ENCODE measurements around the gene HSBP1L1.
"Not testable (repeated sequence)": the region's sequence is repeated elsewhere in the genome, so short reads cannot be mapped to it uniquely, and the experiment has no call there.

The HSBP1L1 gene

GRCh38 chr18:79983793-79984192, 19.4 kb downstream of the HSBP1L1 start:
- Histone ChIP-seq H3K9ac (ENCODE audit: low read length in 5 of 5) (no peak overlapping the region), H3K4me3 (ENCODE audit: low read depth in 1 of 5, low read length in 5 of 5) (no peak overlapping the region), H3K36me3 (ENCODE audit: control insufficient read depth in 5 of 5, insufficient read depth in 5 of 5, low read length in 5 of 5) (peaks cover 0 to 22% (median 9%) of the 10 kb centered on the region in 5 donors), H3K27me3 (ENCODE audit: control insufficient read depth in 5 of 5, insufficient read depth in 4 of 5, low read length in 5 of 5) (no peaks in the 10 kb centered on the region), H3K4me1 (ENCODE audit: control insufficient read depth in 5 of 5, insufficient read depth in 5 of 5, low read length in 5 of 5) (peaks cover 7 to 29% (median 26%) of the 10 kb centered on the region in 5 donors), H3K27ac (ENCODE audit: low read depth, low read length) (no peak overlapping the region), H3K9me3 (ENCODE audit: control insufficient read depth in 5 of 5, low read length in 5 of 5) (no peaks in the 10 kb centered on the region)

GRCh38 chr18:79985172-79985571, 20.7 kb downstream of the HSBP1L1 start:
- H3K36me3 ChIP-seq (ENCODE audit: control insufficient read depth in 5 of 5, insufficient read depth in 5 of 5, low read length in 5 of 5): peaks cover 0 to 17% (median 6%) of the 10 kb centered on the region in 5 donors
- H3K27me3 ChIP-seq (ENCODE audit: control insufficient read depth in 5 of 5, insufficient read depth in 4 of 5, low read length in 5 of 5): no peaks in the 10 kb centered on the region
- no peak overlapping the region for H3K9ac ChIP-seq (ENCODE audit: low read length in 5 of 5)
- no peak overlapping the region for H3K27ac ChIP-seq (ENCODE audit: low read depth, low read length)
- no peak overlapping the region for H3K4me3 ChIP-seq (ENCODE audit: low read depth in 1 of 5, low read length in 5 of 5)
- no peaks in the 10 kb centered on the region for H3K9me3 ChIP-seq (ENCODE audit: control insufficient read depth in 5 of 5, low read length in 5 of 5)
- peaks cover 5 to 37% (median 32%) of the 10 kb centered on the region in 5 donors for H3K4me1 ChIP-seq (ENCODE audit: control insufficient read depth in 5 of 5, insufficient read depth in 5 of 5, low read length in 5 of 5)

GRCh38 chr18:79986726-79987125, 22.3 kb downstream of the HSBP1L1 start:
- Histone ChIP-seq H3K9me3 (ENCODE audit: control insufficient read depth in 5 of 5, low read length in 5 of 5) (no peaks in the 10 kb centered on the region), H3K4me1 (ENCODE audit: control insufficient read depth in 5 of 5, insufficient read depth in 5 of 5, low read length in 5 of 5) (peaks cover 5 to 37% (median 32%) of the 10 kb centered on the region in 5 donors), H3K9ac (ENCODE audit: low read length in 5 of 5) (peak overlapping the region in 4 of 5 donors; percentile 34 to 52 (median 40)), H3K27me3 (ENCODE audit: control insufficient read depth in 5 of 5, insufficient read depth in 4 of 5, low read length in 5 of 5) (no peaks in the 10 kb centered on the region), H3K36me3 (ENCODE audit: control insufficient read depth in 5 of 5, insufficient read depth in 5 of 5, low read length in 5 of 5) (peaks cover 0 to 17% (median 6%) of the 10 kb centered on the region in 5 donors), H3K27ac (ENCODE audit: low read depth, low read length) (peak overlapping the region; percentile 46), H3K4me3 (ENCODE audit: low read depth in 1 of 5, low read length in 5 of 5) (peak overlapping the region in 3 of 5 donors; percentile 7 to 97 (median 17))

GRCh38 chr18:79987566-79987965, 23.1 kb downstream of the HSBP1L1 start:
- peak overlapping the region; percentile 90 for H3K27ac ChIP-seq (ENCODE audit: low read depth, low read length)
- no peaks in the 10 kb centered on the region for H3K27me3 ChIP-seq (ENCODE audit: control insufficient read depth in 5 of 5, insufficient read depth in 4 of 5, low read length in 5 of 5)
- peaks cover 0 to 13% (median 6%) of the 10 kb centered on the region in 5 donors for H3K36me3 ChIP-seq (ENCODE audit: control insufficient read depth in 5 of 5, insufficient read depth in 5 of 5, low read length in 5 of 5)
- no peaks in the 10 kb centered on the region for H3K9me3 ChIP-seq (ENCODE audit: control insufficient read depth in 5 of 5, low read length in 5 of 5)
- peak overlapping the region; percentile 71 to 99 (median 89) for H3K4me3 ChIP-seq (ENCODE audit: low read depth in 1 of 5, low read length in 5 of 5)
- H3K9ac ChIP-seq (ENCODE audit: low read length in 5 of 5): peak overlapping the region; percentile 3 to 80 (median 75)
- H3K4me1 ChIP-seq (ENCODE audit: control insufficient read depth in 5 of 5, insufficient read depth in 5 of 5, low read length in 5 of 5): peaks cover 5 to 35% (median 29%) of the 10 kb centered on the region in 5 donors

GRCh38 chr18:79988071-79988450, 23.6 kb downstream of the HSBP1L1 start:
- H3K4me3 ChIP-seq (ENCODE audit: low read depth in 1 of 5, low read length in 5 of 5): peak overlapping the region; percentile 71 to 99 (median 89)
- peak overlapping the region; percentile 3 to 80 (median 75) for H3K9ac ChIP-seq (ENCODE audit: low read length in 5 of 5)
- peak overlapping the region; percentile 90 for H3K27ac ChIP-seq (ENCODE audit: low read depth, low read length)
- H3K4me1 ChIP-seq (ENCODE audit: control insufficient read depth in 5 of 5, insufficient read depth in 5 of 5, low read length in 5 of 5): peaks cover 5 to 30% (median 26%) of the 10 kb centered on the region in 5 donors
- H3K36me3 ChIP-seq (ENCODE audit: control insufficient read depth in 5 of 5, insufficient read depth in 5 of 5, low read length in 5 of 5): peaks cover 0 to 12% (median 6%) of the 10 kb centered on the region in 5 donors
- H3K9me3 ChIP-seq (ENCODE audit: control insufficient read depth in 5 of 5, low read length in 5 of 5): no peaks in the 10 kb centered on the region
- no peaks in the 10 kb centered on the region for H3K27me3 ChIP-seq (ENCODE audit: control insufficient read depth in 5 of 5, insufficient read depth in 4 of 5, low read length in 5 of 5)

GRCh38 chr18:79988451-79989194, 24.2 kb downstream of the HSBP1L1 start, which contains the start of gene TXNL4A:
TXNL4A (minus strand) TSS chr18:79988563; CDS start chr18:79988392, 171 bp downstream.
- Histone ChIP-seq H3K9ac (ENCODE audit: low read length in 5 of 5) (peak within 1 kb of the TSS; percentile 3 to 85 (median 75)), H3K27ac (ENCODE audit: low read depth, low read length) (peak within 1 kb of the TSS; percentile 90), H3K4me3 (ENCODE audit: low read depth in 1 of 5, low read length in 5 of 5) (peak within 1 kb of the TSS; percentile 84 to 99 (median 89)), H3K36me3 (ENCODE audit: control insufficient read depth in 5 of 5, insufficient read depth in 5 of 5, low read length in 5 of 5) (peaks cover 0 to 12% (median 6%) of the 10 kb centered on the region in 5 donors), H3K4me1 (ENCODE audit: control insufficient read depth in 5 of 5, insufficient read depth in 5 of 5, low read length in 5 of 5) (peaks cover 5 to 27% (median 23%) of the 10 kb centered on the region in 5 donors), H3K27me3 (ENCODE audit: control insufficient read depth in 5 of 5, insufficient read depth in 4 of 5, low read length in 5 of 5) (no peaks in the 10 kb centered on the region), H3K9me3 (ENCODE audit: control insufficient read depth in 5 of 5, low read length in 5 of 5) (no peaks in the 10 kb centered on the region)

- peak overlapping the region in 3 of 5 donors; percentile 64 to 85 (median 84) for H3K9ac ChIP-seq (ENCODE audit: low read length in 5 of 5)
- peak overlapping the region; percentile 84 to 99 (median 89) for H3K4me3 ChIP-seq (ENCODE audit: low read depth in 1 of 5, low read length in 5 of 5)
- H3K36me3 ChIP-seq (ENCODE audit: control insufficient read depth in 5 of 5, insufficient read depth in 5 of 5, low read length in 5 of 5): peaks cover 0 to 12% (median 5%) of the 10 kb centered on the region in 5 donors
- peak overlapping the region; percentile 90 for H3K27ac ChIP-seq (ENCODE audit: low read depth, low read length)
- H3K27me3 ChIP-seq (ENCODE audit: control insufficient read depth in 5 of 5, insufficient read depth in 4 of 5, low read length in 5 of 5): no peaks in the 10 kb centered on the region
- H3K4me1 ChIP-seq (ENCODE audit: control insufficient read depth in 5 of 5, insufficient read depth in 5 of 5, low read length in 5 of 5): peaks cover 5 to 27% (median 23%) of the 10 kb centered on the region in 5 donors
- H3K9me3 ChIP-seq (ENCODE audit: control insufficient read depth in 5 of 5, low read length in 5 of 5): no peaks in the 10 kb centered on the region
Measured at GRCh38 chr18:79989195-79989497, 24.7 kb downstream of the HSBP1L1 start.

- peaks cover 5 to 24% (median 20%) of the 10 kb centered on the region in 5 donors for H3K4me1 ChIP-seq (ENCODE audit: control insufficient read depth in 5 of 5, insufficient read depth in 5 of 5, low read length in 5 of 5)
- no peaks in the 10 kb centered on the region for H3K9me3 ChIP-seq (ENCODE audit: control insufficient read depth in 5 of 5, low read length in 5 of 5)
- H3K27ac ChIP-seq (ENCODE audit: low read depth, low read length): no peak overlapping the region
- H3K27me3 ChIP-seq (ENCODE audit: control insufficient read depth in 5 of 5, insufficient read depth in 4 of 5, low read length in 5 of 5): no peaks in the 10 kb centered on the region
- no peaks in the 10 kb centered on the region for H3K36me3 ChIP-seq (ENCODE audit: control insufficient read depth in 5 of 5, insufficient read depth in 5 of 5, low read length in 5 of 5)
- no peak overlapping the region for H3K9ac ChIP-seq (ENCODE audit: low read length in 5 of 5)
- no peak overlapping the region for H3K4me3 ChIP-seq (ENCODE audit: low read depth in 1 of 5, low read length in 5 of 5)
Measured at GRCh38 chr18:79991494-79991893, 27.1 kb downstream of the HSBP1L1 start.

- H3K4me3 ChIP-seq (ENCODE audit: low read depth in 1 of 5, low read length in 5 of 5); H3K27me3 ChIP-seq (ENCODE audit: control insufficient read depth in 5 of 5, insufficient read depth in 4 of 5, low read length in 5 of 5); H3K9me3 ChIP-seq (ENCODE audit: control insufficient read depth in 5 of 5, low read length in 5 of 5); H3K4me1 ChIP-seq (ENCODE audit: control insufficient read depth in 5 of 5, insufficient read depth in 5 of 5, low read length in 5 of 5); H3K9ac ChIP-seq (ENCODE audit: low read length in 5 of 5); H3K36me3 ChIP-seq (ENCODE audit: control insufficient read depth in 5 of 5, insufficient read depth in 5 of 5, low read length in 5 of 5); H3K27ac ChIP-seq (ENCODE audit: low read depth, low read length): not testable (repeated sequence)
Measured at GRCh38 chr18:79999701-80000100, 35.3 kb downstream of the HSBP1L1 start.

GRCh38 chr18:80000877-80001276, 36.4 kb downstream of the HSBP1L1 start:
- Histone ChIP-seq H3K9ac (ENCODE audit: low read length in 5 of 5) (no peak overlapping the region), H3K36me3 (ENCODE audit: control insufficient read depth in 5 of 5, insufficient read depth in 5 of 5, low read length in 5 of 5) (no peaks in the 10 kb centered on the region), H3K9me3 (ENCODE audit: control insufficient read depth in 5 of 5, low read length in 5 of 5) (peaks cover 0 to 7% (median 4%) of the 10 kb centered on the region in 5 donors), H3K4me1 (ENCODE audit: control insufficient read depth in 5 of 5, insufficient read depth in 5 of 5, low read length in 5 of 5) (no peaks in the 10 kb centered on the region), H3K27ac (ENCODE audit: low read depth, low read length) (no peak overlapping the region), H3K27me3 (ENCODE audit: control insufficient read depth in 5 of 5, insufficient read depth in 4 of 5, low read length in 5 of 5) (no peaks in the 10 kb centered on the region), H3K4me3 (ENCODE audit: low read depth in 1 of 5, low read length in 5 of 5) (no peak overlapping the region)

All from subcutaneous abdominal adipose tissue (tissue), 5 donors.